ENCODE data around the gene RP2. TPM values are rescaled to one million over a fixed set of nuclear protein-coding genes. Genes with fewer than 3 reads are reported as not detected.

Gene RP2
- total RNA-seq, result 24.8 and 38.2 TPM in 2 replicates

GRCh38 chrX:46836701-46837557 is at the start of gene RP2:
RP2 (plus strand) TSS chrX:46837043; CDS start chrX:46837101, 58 bp downstream.

DNA sequence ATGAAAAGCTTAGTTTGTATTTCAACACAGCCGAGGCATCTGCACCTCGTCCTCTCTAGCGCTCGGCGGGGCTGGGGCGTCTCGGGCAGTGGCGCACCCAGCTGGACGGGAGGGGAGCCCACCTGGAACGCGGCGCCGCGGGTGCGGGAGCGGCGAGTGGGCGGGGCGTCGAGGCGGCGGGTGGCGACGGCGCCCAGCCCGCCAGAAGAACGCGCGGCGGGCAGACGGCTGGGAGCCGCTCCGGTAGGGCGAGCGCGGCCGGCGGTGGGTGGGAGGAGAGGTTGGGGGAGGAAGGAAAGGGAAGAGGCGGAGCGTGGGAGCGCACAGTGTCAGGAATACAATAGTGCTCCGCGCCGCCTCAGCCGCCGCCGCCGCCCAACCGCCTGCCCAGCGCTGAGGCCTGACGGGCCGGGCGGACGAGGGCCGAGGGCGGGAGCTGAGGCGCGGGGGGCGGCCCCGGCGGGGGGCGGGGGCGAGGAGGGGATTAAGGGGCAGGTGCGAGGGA is 75.3 kb downstream of the RP2 start, which contains the start of gene JADE3:
Gene JADE3, plus strand, starts transcription at position 324 of the 505 bp plus-strand sequence. CDS start 72,474 bp downstream, outside the sequence.

Other genes starting within 250 kb of the RP2 start
- gene SLC9A7, start 77.9 kb upstream of the RP2 start, total RNA-seq, result 14.4 and 25.8 TPM in 2 replicates
- 12.4 and 14.2 TPM in 2 replicates for gene JADE3, start 75.4 kb downstream of the RP2 start, total RNA-seq
- 0.33 and 0.57 TPM in 2 replicates for gene RGN, start 241.4 kb downstream of the RP2 start, total RNA-seq